ENCODE results near the gene LATS2. TPM values are rescaled to one million over a fixed set of nuclear protein-coding genes. Genes with fewer than 3 reads are reported as not detected.
A peak's percentile ranks its signal among the peaks of the same experiment; 100 is the strongest.

Gene LATS2
- 22.1 TPM for total RNA-seq

- DNase-seq (ENCODE audit: low read depth in 2 of 3, low spot score in 2 of 3): peak in 2 of 3 donors; percentile 87 to 90
These were observed at the start of gene LATS2 for GRCh38 chr13:21061029-21061763. TSS of gene LATS2 (minus strand) at chr13:21061586. CDS start at chr13:21046026, 15,560 bp downstream.

DNA sequence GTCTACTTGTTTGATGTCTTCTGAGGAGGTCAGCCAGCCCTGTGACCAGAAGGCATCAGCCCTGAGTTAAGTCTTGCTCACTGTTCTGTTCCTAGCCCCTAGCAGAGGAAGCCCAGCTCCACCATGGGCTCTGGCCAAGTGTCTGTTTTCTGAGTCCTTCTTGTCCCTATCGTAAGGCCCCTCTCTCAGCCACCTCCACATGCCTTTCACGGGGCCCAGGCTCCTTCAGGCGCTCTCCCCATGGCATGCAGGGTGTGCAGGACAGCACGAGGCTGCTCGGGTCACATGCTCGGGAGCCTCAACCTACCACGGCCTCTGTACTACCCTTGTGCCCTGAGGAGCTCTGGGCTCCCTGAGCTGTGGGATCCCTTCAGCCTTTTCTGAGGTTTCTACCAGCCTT, 47.8 kb upstream of the LATS2 start:
- no peak for DNase-seq (ENCODE audit: low read depth in 2 of 3, low spot score in 2 of 3)

DNA sequence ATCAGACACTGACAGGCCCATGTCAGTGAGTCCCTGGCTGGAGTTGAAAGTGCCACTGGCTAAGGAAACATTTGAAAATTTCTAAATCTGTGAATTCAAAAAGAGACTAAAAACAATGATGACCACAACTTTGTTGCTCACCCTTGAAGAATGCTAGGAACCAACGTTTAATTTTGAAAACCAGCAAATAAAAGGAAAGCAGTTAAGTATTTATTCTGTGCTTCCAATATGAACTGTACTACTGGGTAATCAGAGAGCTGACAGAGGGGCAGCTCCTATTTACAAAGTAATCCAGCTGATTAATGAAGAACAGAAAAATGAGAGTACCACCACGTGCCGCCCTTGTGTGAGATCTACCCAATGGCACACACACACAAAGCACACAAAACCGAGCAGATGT, 44.7 kb upstream of the LATS2 start:
- DNase-seq (ENCODE audit: low read depth in 2 of 3, low spot score in 2 of 3): no peak

GRCh38 chr13:21104199-21105019, 43.0 kb upstream of the LATS2 start:
- no peak for DNase-seq (ENCODE audit: low read depth in 2 of 3, low spot score in 2 of 3)

- DNase-seq (ENCODE audit: low read depth in 2 of 3, low spot score in 2 of 3): no peak
These were observed 40.6 kb upstream of the LATS2 start for GRCh38 chr13:21101865-21102576.

GRCh38 chr13:21100994-21101757, 39.8 kb upstream of the LATS2 start:
- no peak for DNase-seq (ENCODE audit: low read depth in 2 of 3, low spot score in 2 of 3)

- no peak for DNase-seq (ENCODE audit: low read depth in 2 of 3, low spot score in 2 of 3)
These were observed 38.8 kb upstream of the LATS2 start for GRCh38 chr13:21100211-21100610.

GRCh38 chr13:21095311-21095710, 33.9 kb upstream of the LATS2 start:
- DNase-seq (ENCODE audit: low read depth in 2 of 3, low spot score in 2 of 3): no peak

GRCh38 chr13:21089830-21090229, 28.4 kb upstream of the LATS2 start:
- DNase-seq (ENCODE audit: low read depth in 2 of 3, low spot score in 2 of 3): no peak

GRCh38 chr13:21088534-21088933, 27.1 kb upstream of the LATS2 start:
- no peak for DNase-seq (ENCODE audit: low read depth in 2 of 3, low spot score in 2 of 3)

GRCh38 chr13:21086929-21087328, 25.5 kb upstream of the LATS2 start:
- no peak for DNase-seq (ENCODE audit: low read depth in 2 of 3, low spot score in 2 of 3)

DNA sequence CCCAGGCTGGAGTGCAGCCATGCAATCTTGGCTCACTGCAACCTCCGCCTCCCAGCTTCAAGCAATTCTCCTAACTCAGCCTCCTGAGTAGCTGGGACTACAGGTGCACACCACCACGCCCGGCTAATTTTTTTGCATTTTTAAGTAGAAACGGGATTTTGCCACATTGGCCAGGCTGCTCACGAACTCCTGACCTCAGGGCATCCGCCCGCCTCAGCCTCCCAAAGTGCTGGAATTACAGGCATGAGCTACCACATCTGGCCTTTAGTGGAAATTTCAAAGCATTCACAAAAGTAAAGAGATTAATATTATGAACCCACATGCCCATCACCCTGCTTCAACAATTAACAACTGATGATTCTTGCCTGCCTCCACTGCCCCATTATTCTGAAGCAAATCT, 20.5 kb upstream of the LATS2 start:
- no peak for DNase-seq (ENCODE audit: low read depth in 2 of 3, low spot score in 2 of 3)

DNA sequence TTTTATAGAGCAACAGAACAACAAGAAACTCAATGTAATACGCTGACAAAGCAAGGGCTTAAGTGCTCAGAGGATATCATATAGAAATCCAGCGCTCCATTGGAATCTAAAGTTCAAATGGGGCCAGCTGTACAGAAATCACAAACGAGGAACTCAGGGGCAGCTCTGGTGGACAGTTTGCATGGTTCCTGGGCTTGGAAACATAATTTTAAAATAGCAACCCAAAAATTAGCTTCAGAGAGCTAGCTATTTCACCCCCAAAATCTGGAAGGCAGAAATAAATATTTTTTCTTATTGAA, 19.2 kb upstream of the LATS2 start:
- DNase-seq (ENCODE audit: low read depth in 2 of 3, low spot score in 2 of 3): no peak

DNA sequence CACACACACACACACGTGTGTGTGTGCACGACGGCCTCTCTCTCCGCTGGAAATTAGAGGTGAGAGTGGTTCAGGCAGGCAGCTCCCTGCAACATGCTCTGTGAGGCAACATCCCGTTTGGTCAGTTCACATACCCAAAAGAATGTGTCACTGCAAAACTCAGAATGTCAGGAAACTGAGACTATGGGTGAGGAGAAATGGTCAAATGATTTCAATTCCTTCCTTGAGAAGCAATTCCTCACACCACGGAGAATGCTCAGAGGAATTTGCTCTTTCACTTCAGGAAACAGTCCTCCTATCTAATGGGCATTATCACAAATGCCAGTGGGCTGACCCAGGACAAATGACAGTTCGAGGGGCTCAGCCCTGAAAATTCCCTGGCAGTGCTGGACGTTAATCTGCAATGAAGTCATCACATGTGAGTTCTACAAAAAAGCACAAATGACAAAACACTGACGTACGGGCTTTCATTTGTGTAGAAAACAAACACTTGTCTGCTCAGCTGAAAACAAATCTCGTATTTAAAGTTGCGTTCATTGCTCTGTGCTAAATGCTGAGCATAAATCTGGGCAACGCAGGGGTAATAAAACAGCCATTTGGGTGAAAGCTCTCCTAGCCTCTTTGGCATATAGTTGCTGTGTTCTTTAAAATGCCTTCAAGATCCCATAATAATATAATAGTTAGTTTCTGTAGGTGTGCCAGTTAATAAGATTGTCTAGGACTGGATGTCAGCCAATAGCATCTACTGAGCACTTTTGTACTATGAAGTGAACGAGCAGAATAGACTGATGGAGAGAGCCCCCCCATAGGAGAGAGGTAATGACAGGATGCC, 18.6 kb upstream of the LATS2 start:
- DNase-seq (ENCODE audit: low read depth in 2 of 3, low spot score in 2 of 3): no peak

DNA sequence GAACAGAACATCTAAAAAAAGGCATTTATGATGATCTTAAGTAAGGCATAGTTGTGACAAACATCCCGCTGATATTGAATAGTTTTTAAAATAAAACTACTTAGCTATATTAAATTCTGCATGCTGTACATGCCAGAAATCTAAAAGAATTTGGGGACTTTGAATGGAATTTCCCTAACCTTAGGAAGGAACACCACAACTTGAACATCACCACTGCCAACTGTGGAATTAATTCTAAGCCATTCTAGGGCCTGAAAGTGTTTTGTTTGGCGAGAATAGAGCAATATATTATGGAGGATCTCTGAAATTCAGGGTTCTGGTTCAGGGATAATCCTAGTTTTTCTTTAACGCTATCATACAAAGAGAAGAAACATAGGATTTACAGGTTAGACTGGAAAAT, 17.8 kb upstream of the LATS2 start:
- no peak for DNase-seq (ENCODE audit: low read depth in 2 of 3, low spot score in 2 of 3)

- no peak for DNase-seq (ENCODE audit: low read depth in 2 of 3, low spot score in 2 of 3)
These were observed 17.1 kb upstream of the LATS2 start for GRCh38 chr13:21078501-21078900.

GRCh38 chr13:21077788-21078353, 16.5 kb upstream of the LATS2 start:
- DNase-seq (ENCODE audit: low read depth in 2 of 3, low spot score in 2 of 3): no peak

GRCh38 chr13:21077076-21077787, 15.8 kb upstream of the LATS2 start:
- DNase-seq (ENCODE audit: low read depth in 2 of 3, low spot score in 2 of 3): no peak

- peak in 2 of 3 donors; percentile 37 to 71 for DNase-seq (ENCODE audit: low read depth in 2 of 3, low spot score in 2 of 3)
These were observed 14.9 kb upstream of the LATS2 start for GRCh38 chr13:21076253-21076652.
